Activated CD4-positive, CD25-positive, alpha-beta regulatory T cell treated with anti-CD3 and anti-CD28 coated beads, Interleukin-2, amount 50 U/mL, for 72 hours (primary cell): ENCODE results near the gene SRRM4.

Source experiments
- DNase-seq: peaks from one replicate; pipeline ENCODE4 v3.0.0; 2021

SRRM4 gene

GRCh38 chr12:119171691-119172425 is 190.5 kb downstream of the SRRM4 start:
- no peak for DNase-seq

DNA sequence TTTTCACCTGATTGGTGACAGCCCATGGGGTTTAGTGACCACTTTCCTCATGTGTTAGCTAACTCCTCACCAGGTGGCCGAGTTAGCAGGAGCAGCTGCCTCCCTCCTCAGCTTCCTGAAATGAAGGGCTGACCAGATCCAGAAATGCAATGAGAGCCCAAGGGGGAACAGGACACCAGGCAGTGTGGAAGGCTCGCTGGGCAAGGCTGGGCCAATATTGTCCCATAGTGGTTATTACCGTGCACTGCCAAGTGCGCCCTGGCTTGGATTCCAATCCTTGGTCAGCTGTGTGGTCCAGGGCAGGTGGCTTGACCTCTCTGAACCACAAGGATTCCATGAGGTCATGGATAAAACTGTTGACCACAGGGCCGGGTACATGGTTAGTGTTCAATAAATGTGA is 193.7 kb downstream of the SRRM4 start:
- DNase-seq, result no peak

DNA sequence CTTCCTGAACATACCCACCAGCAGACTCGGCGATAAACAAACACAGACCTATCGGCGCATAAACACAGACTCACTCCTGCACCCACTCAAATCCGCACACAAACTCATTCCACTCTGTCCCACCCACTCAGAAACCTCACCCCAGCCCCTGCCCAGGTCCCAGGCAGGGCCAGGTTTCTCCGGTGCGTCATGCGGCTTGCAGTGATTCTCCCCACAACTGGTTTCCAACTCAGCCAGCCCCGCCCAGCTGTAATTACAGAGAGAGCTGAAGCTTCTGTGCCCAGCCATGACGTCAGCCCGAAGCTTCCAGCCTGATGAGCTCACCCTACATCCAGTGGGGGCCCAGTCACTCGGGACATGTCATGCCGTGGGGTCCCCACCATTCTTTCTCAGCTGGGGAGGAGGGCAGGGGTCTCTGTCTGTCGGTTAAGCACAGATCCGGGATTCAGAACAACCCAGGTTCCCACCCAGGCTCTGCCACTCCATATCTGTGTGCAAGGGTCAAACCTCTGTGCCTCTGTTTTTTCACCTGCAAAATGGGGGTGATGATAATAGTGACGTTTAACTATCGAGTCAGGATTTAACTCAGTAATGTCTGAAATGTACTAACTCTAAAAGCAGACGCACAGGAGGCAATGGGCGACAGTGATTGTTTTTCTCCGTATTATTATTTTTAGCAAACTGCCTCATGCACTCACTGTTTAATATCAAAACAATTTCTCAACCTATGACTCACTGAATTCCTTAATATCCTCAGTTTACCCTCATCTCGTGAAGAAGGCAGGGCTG is 195.1 kb downstream of the SRRM4 start:
- DNase-seq, result no peak

- DNase-seq, result no peak
These were observed 195.7 kb downstream of the SRRM4 start for GRCh38 chr12:119177056-119177325.

DNA sequence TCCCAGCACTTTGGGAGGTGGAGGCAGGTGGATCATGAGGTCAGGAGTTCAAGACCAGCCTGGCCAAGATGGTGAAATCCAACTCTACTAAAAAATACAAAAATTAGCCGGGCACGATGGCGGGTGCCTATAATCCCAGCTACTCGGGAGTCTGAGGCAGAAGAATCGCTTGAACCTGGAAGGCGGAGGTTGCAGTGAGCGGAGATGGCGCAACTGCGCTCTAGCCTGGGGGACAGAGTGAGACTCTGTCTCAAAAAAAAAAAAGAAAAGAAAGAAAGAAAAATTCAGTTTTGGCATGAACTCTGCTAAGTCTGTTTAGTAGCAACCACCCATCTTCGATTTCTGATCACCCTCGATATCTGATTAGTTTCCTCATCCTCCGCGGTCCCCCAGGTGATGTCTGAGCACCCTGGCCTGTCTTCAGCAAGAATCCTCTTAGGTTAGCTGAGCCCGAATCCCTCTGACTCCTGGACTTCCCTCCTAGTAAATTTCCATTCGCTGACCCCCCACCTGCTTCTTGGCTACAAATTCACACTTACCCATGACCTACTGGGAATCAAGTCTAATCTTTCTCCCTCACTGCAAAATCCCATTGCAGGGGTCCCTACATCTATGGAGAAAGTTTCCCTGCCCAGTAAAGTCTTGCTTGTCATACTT is 196.5 kb downstream of the SRRM4 start:
- no peak for DNase-seq

DNA sequence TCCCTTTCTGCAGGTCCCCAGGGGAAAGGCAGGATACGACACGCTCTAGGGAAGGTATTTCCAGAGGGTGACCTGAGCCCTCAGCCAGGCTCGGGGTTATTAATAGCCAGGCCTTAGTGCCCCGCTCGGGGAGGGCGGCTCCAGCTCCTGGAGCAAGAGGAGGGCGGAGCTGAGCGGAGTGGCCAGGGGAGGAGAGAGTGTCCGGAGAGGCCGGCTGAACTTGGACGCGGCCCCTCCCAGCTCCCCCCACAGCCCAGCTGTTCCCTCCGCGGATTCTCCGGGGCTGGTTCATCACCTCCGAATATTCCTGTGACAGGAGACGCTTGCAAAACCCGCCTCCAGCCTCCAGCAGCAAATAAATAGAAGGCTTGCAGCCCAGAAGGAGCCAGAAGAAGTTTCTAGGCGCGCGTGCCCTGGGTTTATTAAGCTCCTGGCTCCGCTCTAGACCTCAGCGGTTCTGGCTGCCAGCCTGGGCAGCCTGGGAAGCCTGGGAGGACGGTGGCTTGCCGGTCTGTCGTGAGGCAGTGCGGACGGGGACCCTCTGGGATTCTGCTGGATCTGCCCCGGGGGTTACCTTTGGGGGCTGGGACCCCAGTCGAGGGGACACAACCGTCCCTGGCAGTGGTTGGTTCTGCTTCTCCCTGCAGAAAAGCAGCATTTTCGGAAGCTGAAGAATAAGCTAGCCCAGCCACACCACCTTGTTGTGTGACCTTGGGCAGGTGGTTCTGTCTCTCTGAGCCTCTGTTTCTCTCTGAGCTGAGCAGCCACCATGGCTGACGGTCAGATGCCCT is 197.4 kb downstream of the SRRM4 start, which contains the start of gene HSPB8:
Gene HSPB8 (plus strand): TSS at position 388 of the 791 bp plus-strand sequence. CDS start 382 bp downstream, at position 770.
- no peak for DNase-seq

GRCh38 chr12:119179335-119180021 is 198.1 kb downstream of the SRRM4 start:
- no peak for DNase-seq

DNA sequence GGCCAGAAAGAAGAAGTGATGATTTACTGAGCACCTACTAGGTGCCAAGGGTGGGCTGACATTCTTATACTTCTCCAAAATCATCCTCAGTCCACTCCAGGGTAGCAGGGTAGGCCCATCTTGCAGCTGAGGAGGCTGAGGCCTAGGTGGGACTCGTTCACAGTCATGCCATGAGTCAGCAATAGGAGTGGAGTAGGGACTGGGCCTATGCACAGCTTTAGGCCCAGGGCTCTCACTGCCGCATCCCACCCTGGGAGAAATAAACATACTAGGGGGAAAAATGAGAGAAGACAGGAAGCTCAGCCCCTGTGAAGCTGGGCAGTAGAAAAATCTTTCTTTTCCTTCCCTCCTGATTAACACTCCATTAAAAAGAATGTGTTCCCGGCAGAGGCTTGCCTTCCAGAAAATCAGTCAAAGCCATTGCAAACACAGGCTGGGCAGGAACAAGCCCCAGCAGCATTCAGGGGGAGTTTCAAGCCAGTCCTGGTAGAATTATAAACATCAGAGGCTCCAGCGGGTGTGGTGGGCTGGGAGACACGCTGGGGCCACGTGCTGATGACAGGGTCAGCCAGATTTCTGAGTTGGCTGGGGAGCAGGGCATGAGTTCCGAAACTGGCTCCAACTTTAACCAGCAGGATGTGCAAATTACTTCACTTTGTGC is 199.2 kb downstream of the SRRM4 start:
- no peak for DNase-seq

DNA sequence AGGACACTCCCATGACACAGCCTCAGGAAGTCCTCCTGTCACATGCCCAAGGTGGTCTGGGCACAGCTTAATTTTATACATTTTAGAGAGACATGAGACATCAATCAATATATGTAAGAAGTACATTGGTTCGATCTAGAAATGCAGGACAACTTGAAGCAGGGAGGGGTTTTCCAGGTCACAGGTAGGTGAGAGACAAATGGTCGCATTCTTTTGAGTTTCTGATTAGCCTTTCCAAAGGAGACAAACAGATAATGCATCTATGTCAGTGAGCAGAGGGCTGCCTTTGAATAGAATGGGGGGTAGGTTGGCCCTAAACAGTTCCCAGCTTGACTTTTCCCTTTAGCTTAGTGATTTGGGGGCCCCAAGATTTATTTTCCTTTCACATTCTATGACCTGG is 199.9 kb downstream of the SRRM4 start:
- DNase-seq, result no peak

GRCh38 chr12:119181944-119182343 is 200.6 kb downstream of the SRRM4 start:
- DNase-seq, result no peak

DNA sequence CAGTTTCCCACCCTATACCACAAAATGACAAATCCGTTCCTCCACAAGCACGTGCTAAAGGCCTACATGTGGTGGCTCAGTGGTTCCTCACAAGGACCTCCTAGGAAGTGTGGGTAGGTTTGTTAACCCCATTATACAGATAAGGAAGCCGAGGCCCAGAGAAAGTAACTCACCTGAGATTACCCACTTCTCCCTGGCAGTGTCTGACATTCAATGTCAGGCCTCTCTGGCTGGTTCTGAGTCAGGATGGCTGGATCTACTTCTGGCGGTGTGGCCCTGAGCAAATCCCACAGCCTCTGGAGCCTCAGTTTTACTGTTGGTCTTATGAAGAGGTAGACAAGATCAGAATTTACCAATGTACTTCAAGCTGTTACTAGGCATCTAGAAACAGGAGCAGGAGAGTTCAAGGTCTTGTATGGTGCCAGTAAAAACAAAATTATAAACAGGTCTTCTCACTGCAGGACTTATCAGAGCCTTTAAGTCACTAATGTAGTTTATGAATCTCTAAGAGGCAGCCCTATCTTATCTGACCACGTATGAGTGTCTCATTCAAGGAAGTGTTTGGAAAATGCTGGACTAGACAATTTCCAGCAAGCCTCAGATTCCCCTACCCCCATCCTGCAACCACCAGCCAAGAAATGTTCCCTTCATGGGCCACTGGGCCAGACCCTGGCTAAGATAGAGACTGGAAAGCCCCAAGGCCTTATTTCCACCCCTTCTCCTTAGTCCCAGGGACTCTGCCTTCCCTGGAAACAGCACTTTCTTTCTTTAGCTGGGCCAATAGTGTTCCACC is 201.6 kb downstream of the SRRM4 start:
- no peak for DNase-seq

DNA sequence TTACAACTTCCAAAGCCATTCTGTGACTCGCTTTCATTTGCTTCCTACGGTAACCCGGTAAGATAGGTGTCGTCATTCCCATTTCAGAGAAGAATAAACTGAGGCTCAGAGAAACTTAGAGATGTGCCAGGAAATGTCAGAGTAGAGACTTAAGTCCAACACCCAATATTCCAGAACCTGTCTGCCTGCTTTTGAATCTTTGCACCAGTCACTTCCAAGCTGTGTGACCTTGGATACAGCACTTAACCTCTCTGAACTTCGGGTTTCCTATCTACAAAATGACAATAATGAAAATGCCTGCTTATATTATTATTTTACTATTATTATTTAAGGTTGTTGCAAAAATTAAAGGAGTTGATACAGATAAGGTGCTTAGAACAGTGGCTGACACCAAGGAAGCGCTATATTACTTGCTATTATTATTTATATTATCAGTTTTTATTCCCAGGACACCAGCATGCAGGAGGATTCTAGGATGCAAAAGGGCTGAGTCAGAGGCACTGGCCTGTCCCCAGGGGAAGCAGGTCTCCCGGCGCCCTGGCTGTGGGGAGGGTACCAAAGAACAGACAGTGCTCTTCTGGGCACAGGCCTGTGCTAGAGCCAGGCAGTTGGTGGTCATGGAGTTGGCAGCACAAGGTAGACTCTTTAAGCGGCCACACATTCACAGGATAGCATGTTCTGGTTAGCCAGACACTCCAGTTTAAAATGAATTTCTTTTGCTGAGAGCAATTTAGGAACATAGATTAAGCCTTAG is 202.8 kb downstream of the SRRM4 start:
- DNase-seq, result no peak

- DNase-seq, result no peak
These were observed 213.9 kb downstream of the SRRM4 start for GRCh38 chr12:119195256-119195655.

- DNase-seq, result no peak
These were observed 217.1 kb downstream of the SRRM4 start for GRCh38 chr12:119198440-119198839.

- no peak for DNase-seq
These were observed 219.3 kb downstream of the SRRM4 start for GRCh38 chr12:119200601-119201000.

- DNase-seq, result no peak
These were observed 220.6 kb downstream of the SRRM4 start for GRCh38 chr12:119201789-119202543.

DNA sequence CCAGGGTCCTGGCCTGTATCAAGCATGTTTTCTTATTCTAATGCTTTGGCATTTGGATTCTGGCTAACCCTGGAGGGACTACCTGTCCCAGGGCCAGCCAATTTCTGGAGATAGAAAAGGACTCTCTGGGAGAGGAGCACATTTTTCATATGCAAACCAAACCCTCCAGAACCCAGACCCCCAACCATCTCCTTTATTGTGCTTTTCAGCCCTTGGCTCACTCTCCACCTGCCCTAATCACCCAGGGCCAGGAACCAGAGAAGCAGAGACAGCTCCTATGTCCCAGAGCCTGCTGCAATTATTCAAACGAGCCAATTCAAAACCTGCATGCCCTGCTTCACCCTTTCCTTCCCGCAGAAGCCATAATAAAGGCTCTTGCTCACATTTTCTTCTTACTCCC is 221.2 kb downstream of the SRRM4 start:
- no peak for DNase-seq

GRCh38 chr12:119204131-119204530 is 222.8 kb downstream of the SRRM4 start:
- no peak for DNase-seq

- DNase-seq, result no peak
These were observed 223.4 kb downstream of the SRRM4 start for GRCh38 chr12:119204671-119205285.
